NCI-H1436 treated with DMSO at 0.1 percent for 48 hours (cell line): ENCODE results near the gene SRRM1.

Experiments
- DNase-seq: peaks from one replicate; lab custom pipeline; 2025; lab: John Stamatoyannopoulos, UW

The SRRM1 gene, protein sequence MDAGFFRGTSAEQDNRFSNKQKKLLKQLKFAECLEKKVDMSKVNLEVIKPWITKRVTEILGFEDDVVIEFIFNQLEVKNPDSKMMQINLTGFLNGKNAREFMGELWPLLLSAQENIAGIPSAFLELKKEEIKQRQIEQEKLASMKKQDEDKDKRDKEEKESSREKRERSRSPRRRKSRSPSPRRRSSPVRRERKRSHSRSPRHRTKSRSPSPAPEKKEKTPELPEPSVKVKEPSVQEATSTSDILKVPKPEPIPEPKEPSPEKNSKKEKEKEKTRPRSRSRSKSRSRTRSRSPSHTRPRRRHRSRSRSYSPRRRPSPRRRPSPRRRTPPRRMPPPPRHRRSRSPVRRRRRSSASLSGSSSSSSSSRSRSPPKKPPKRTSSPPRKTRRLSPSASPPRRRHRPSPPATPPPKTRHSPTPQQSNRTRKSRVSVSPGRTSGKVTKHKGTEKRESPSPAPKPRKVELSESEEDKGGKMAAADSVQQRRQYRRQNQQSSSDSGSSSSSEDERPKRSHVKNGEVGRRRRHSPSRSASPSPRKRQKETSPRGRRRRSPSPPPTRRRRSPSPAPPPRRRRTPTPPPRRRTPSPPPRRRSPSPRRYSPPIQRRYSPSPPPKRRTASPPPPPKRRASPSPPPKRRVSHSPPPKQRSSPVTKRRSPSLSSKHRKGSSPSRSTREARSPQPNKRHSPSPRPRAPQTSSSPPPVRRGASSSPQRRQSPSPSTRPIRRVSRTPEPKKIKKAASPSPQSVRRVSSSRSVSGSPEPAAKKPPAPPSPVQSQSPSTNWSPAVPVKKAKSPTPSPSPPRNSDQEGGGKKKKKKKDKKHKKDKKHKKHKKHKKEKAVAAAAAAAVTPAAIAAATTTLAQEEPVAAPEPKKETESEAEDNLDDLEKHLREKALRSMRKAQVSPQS

GRCh38 chr1:24642481-24643362 lies at the start of gene SRRM1:
TSS of gene SRRM1 (plus strand) at chr1:24643302. CDS start at chr1:24643327, 25 bp downstream.
- DNase-seq, result peak; percentile 96

DNA sequence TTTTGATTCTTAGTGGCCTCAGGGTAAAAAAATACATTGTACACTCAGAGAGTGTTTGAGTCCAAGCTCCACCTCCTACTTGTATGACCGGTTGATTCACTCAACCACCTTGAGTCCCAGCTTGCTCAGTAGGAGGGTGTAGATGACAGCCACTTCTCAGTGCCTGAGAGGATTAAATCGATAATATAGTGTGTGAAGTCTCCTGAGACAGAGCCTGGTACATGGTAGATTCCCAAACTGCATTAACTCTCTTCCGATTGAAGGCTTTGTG lies 48.8 kb upstream of the SRRM1 start:
- DNase-seq, result no peak

DNA sequence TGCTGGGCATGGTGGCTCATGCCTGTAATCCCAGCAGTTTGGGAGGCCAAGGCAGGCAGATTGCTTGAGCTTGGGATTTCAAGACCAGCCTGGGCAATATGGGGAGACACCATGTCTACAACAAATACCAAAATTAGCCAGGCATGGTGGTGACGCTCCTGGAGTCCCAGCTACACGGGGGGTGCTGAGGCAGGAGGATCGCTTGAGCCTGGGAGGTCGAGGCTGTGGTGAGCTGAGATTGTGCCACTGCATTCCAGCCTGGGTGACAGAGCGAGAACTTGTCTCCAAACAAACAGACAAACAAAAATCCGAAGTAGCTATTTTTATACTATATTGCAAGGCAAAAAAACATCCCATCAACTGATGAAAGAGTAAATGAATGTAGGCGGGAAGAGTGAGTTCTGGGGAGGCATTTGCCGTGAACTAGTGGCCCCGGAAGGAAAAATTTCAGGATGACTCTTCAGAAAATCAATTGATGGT lies 46.7 kb upstream of the SRRM1 start:
- no peak for DNase-seq

DNA sequence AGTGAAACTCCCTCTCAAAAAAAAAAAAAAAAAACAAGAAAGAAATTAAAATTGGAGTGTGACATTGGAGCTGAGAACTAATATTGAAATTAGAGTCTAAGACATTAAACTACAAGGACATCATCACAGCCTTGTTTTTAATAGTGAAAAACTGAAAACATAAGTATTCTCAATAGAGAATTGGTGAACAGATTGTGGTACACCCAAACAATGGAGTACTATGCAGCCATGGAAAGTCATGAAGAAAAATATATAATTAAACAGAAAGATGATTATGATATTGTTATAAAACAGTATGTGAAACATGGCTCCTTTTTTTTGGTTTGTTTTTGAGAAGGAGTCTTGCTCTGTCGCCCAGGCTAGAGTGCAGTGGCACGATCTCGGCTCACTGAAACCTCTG lies 43.8 kb upstream of the SRRM1 start:
- no peak for DNase-seq

DNA sequence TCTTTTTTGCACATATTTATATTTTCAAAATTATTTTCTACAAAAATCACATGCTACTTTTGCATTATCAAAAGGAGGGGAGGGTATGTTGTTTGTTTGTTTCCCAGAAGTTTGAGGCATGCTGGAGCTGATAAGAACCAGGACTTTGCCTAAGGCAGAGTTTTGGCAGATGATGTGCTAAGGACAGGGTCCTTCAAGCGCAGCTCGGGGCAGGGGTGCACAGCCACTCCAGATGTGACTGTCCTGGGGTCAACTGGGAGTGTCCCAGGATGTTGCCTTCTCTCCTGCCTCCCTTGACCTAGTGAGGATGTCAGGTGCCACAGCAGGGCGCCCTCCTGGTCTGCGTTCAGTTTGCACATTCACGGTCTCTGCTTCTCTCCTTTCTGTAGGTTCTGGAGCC lies 42.6 kb upstream of the SRRM1 start:
- no peak for DNase-seq

DNA sequence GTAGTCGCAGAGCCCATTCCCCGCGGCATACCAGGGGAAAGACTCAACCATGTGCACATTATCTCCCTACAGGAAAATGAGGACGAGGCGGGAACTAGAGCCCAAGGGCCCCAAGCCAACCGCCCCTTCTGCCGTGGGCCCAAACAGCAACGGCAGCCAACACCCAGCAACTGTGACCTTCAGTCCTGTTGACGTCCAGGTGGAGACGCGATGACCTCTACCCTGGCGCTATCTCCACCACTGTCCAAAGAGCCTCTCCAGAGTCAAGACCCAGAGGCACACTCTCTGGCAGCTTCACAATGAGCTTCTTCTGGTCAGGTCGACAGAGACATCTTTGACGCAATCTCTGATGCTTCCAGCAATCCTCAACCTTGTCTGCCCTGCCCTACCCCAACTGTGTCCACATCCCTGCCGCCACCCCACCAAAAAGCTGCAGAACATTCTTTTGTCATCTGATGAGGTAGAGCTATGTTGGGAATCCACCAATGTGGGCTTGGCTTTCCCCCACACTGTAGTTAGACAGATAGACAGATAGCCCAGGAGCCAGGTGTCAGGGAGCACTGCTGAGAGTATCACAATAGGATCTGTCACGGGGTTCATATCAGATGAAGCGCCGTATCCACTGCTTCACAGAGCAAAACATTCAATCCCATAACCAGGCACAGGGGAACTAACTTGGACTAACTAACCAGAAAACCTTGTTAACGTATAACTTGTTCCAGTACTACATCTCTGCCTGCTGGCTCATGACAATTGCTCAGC lies 37.4 kb upstream of the SRRM1 start:
- DNase-seq, result no peak

- no peak for DNase-seq
These were observed 36.9 kb upstream of the SRRM1 start for GRCh38 chr1:24606296-24606605.

- no peak for DNase-seq
These were observed 36.5 kb upstream of the SRRM1 start for GRCh38 chr1:24606621-24607020.

GRCh38 chr1:24609949-24610517 lies 33.1 kb upstream of the SRRM1 start:
- DNase-seq, result no peak

DNA sequence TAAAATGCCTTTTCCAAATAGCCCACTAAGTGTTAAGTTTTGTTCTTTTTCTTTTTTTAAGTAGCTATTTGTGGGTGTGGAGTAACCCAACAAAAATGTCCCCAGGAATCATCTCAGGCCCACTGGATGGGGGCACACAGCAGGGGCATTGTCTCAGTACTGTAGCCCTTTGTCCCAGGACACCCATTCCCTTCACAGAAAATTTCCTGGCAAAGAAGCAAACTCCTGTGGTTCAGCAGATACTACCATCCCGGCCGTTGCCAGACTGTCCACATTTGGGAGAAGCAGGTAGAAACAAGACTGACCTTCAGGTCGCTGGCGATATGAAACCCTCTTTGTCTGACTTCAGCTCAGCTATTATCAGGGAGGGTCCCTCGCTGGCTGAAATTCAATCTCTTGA lies 23.7 kb upstream of the SRRM1 start:
- no peak for DNase-seq

DNA sequence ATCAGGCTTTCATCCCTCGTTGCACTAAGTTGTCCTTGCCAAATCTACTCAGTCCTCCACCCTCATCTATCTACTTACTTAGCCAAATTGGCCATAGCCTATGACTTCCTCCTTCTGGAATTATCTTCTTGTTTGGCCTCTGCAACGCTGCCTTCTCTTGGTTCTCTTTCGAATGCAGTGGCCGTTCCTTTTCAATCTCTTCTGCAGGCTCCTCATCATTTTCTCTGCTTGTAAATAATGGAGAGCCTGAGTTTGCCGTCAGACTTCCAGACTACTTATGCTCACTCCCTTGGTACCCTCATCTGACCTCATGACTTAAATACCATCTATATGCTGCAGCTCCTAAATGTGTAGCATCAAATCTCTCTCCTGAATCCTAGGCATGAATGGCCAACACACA lies 22.4 kb upstream of the SRRM1 start:
- no peak for DNase-seq

GRCh38 chr1:24621121-24621520 lies 22.0 kb upstream of the SRRM1 start:
- no peak for DNase-seq

GRCh38 chr1:24622218-24622617 lies 20.9 kb upstream of the SRRM1 start:
- no peak for DNase-seq

DNA sequence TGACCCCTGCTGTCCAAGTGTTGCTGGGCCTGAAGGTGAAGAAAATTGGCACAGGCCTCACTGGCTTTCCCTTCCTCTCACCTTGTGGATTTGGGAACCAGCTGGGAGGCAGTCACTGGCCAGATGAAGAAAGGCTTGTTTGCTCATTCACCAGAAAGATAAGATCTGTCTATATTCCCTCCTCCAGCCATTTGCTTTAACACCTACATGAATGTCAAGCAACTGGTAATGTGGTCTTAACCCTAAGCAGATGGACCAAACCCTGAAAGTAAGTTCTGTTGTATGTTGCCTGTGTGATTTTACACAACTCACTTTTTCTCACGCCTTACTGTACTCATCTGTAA lies 10.3 kb upstream of the SRRM1 start:
- no peak for DNase-seq

- DNase-seq, result peak; percentile 44
These were observed 7.8 kb upstream of the SRRM1 start for GRCh38 chr1:24635195-24635843.

GRCh38 chr1:24636661-24637357 lies 6.3 kb upstream of the SRRM1 start:
- no peak for DNase-seq

GRCh38 chr1:24639094-24639493 lies 4.0 kb upstream of the SRRM1 start:
- DNase-seq, result no peak

DNA sequence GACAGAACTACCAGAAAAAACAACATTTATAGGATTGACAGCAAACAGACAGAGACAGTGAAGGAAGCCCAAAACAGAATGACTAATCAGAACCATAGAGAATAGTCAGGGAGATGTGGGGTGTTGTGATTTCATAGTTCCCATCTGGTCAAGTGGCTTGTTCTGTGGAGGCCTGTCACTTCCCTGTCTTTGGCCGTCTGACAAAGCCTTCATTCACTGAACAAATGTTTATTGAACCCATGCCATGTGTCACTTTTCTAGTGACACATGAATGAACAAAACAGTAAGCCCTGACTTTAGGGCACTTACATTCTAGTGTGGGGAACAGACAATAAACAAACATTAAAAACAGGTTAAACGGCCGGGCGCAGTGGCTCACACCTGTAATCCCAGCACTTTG lies 3.2 kb upstream of the SRRM1 start:
- DNase-seq, result no peak

DNA sequence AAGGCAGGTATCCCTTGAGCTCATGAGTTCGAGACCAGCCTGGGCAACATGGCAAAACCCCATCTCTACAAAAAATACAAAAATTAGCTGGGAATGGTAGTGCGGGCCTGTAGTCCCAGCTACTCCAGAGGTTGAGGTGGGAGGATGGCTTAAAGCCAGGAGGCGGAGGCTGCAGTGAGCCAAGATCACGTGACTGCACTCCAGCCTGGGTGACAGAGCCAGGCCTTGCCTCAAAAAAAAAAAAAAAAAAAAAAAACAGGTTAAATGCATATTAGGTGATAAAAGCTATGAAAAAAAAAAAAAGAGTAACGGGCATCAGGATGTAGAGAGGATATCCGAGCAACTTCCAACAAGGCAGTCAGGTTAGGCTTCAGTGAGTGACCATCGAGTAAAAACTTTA lies 2.8 kb upstream of the SRRM1 start:
- no peak for DNase-seq

- no peak for DNase-seq
These were observed 1.4 kb upstream of the SRRM1 start for GRCh38 chr1:24641646-24642151.
